Activated CD4-positive, alpha-beta T cell treated with anti-CD3 and anti-CD28 coated beads, Interleukin-2, Interleukin-6, amounts not matched to agents 100 ng/mL and 50 ng/mL, durations not matched to agents 16 hours and 8 hours (primary cell): ENCODE results near the gene RMND5A.
"Not testable (repeated sequence)": the region's sequence is repeated elsewhere in the genome, so short reads cannot be mapped to it uniquely, and the experiment has no call there.

ENCODE experiments used
- DNase-seq: peaks from one replicate; pipeline ENCODE4 v3.0.0-alpha.2; 2020

Gene RMND5A

GRCh38 chr2:86719637-86720539, at the start of gene RMND5A:
TSS of gene RMND5A (plus strand) at chr2:86720291. CDS start at chr2:86720668, 377 bp downstream.
- DNase-seq, result peak; percentile 94

- no peak for DNase-seq
Observed at GRCh38 chr2:86671337-86671981, 48.6 kb upstream of the RMND5A start.

- no peak for DNase-seq
Observed at GRCh38 chr2:86672027-86672545, 48.0 kb upstream of the RMND5A start.

- no peak for DNase-seq
Observed at GRCh38 chr2:86673011-86673410, 47.1 kb upstream of the RMND5A start.

GRCh38 chr2:86673986-86674670, 46.0 kb upstream of the RMND5A start:
- DNase-seq, result no peak

GRCh38 chr2:86675104-86675503, 45.0 kb upstream of the RMND5A start:
- no peak for DNase-seq

- no peak for DNase-seq
Observed at GRCh38 chr2:86675511-86676015, 44.5 kb upstream of the RMND5A start.

- no peak for DNase-seq
Observed at GRCh38 chr2:86677816-86678215, 42.3 kb upstream of the RMND5A start.

GRCh38 chr2:86679036-86679435, 41.1 kb upstream of the RMND5A start:
- DNase-seq, result no peak

- DNase-seq, result no peak
Observed at GRCh38 chr2:86685351-86685750, 34.7 kb upstream of the RMND5A start.

GRCh38 chr2:86686460-86686859, 33.6 kb upstream of the RMND5A start:
- DNase-seq, result no peak

- no peak for DNase-seq
Observed at GRCh38 chr2:86686905-86687304, 33.2 kb upstream of the RMND5A start.

GRCh38 chr2:86695053-86695691, 24.9 kb upstream of the RMND5A start:
- peak; percentile 11 for DNase-seq

- no peak for DNase-seq
Observed at GRCh38 chr2:86697551-86698104, 22.5 kb upstream of the RMND5A start.

GRCh38 chr2:86700690-86701089, 19.4 kb upstream of the RMND5A start:
- DNase-seq, result no peak

- DNase-seq, result no peak
Observed at GRCh38 chr2:86703704-86704361, 16.3 kb upstream of the RMND5A start.

- no peak for DNase-seq
Observed at GRCh38 chr2:86704459-86704971, 15.6 kb upstream of the RMND5A start.

- no peak for DNase-seq
Observed at GRCh38 chr2:86706220-86706619, 13.9 kb upstream of the RMND5A start.

GRCh38 chr2:86706935-86707334, 13.2 kb upstream of the RMND5A start:
- no peak for DNase-seq

- DNase-seq, result not testable (repeated sequence)
Observed at GRCh38 chr2:86708126-86708525, 12.0 kb upstream of the RMND5A start.

GRCh38 chr2:86714579-86715173, 5.4 kb upstream of the RMND5A start:
- not testable (repeated sequence) for DNase-seq
